ENCODE data around the gene TBC1D2.
A peak's percentile ranks its signal among the peaks of the same experiment; 100 is the strongest.

TBC1D2 gene

GRCh38 chr9:98235126-98235525 lies 20.3 kb downstream of the TBC1D2 start:
- no peaks in the 10 kb centered on the region for H4K20me1 ChIP-seq (ENCODE audit: insufficient read depth, low read length)
- no peaks in the 10 kb centered on the region for H3K36me3 ChIP-seq (ENCODE audit: insufficient read depth, low read length)
- H3K9ac ChIP-seq (ENCODE audit: low read length), result no peak overlapping the region
- no peaks in the 10 kb centered on the region for H3K27me3 ChIP-seq (ENCODE audit: insufficient read depth, low read length)
- no peak overlapping the region for H3K4me3 ChIP-seq (ENCODE audit: low read depth, low read length, poor library complexity, severe bottlenecking)
- H3K9me3 ChIP-seq (ENCODE audit: low read length), result no peaks in the 10 kb centered on the region
- no peak overlapping the region for H3K4me2 ChIP-seq (ENCODE audit: low read length)
- H3K27ac ChIP-seq (ENCODE audit: low read depth, low read length, poor library complexity, severe bottlenecking), result no peak overlapping the region
- no peaks in the 10 kb centered on the region for H3K4me1 ChIP-seq (ENCODE audit: insufficient read depth, low read length, severe bottlenecking)
- no peaks in the 10 kb centered on the region for H3K79me2 ChIP-seq (ENCODE audit: insufficient read depth, low read length)
- TF ChIP-seq, protein P1, sequence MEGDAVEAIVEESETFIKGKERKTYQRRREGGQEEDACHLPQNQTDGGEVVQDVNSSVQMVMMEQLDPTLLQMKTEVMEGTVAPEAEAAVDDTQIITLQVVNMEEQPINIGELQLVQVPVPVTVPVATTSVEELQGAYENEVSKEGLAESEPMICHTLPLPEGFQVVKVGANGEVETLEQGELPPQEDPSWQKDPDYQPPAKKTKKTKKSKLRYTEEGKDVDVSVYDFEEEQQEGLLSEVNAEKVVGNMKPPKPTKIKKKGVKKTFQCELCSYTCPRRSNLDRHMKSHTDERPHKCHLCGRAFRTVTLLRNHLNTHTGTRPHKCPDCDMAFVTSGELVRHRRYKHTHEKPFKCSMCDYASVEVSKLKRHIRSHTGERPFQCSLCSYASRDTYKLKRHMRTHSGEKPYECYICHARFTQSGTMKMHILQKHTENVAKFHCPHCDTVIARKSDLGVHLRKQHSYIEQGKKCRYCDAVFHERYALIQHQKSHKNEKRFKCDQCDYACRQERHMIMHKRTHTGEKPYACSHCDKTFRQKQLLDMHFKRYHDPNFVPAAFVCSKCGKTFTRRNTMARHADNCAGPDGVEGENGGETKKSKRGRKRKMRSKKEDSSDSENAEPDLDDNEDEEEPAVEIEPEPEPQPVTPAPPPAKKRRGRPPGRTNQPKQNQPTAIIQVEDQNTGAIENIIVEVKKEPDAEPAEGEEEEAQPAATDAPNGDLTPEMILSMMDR (IDR thresholded peaks at IDR 0.05; ENCODE audit: low read length), result no peak
- no peak for TF ChIP-seq EZH2 (IDR thresholded peaks at IDR 0.05; ENCODE audit: borderline replicate concordance, low read length)
- H3K9me2 ChIP-seq (ENCODE audit: low read depth, low read length), result no peaks in the 10 kb centered on the region
- H3F3A ChIP-seq (ENCODE audit: insufficient read depth, low read length), result no peaks in the 10 kb centered on the region
- H2AFZ ChIP-seq (ENCODE audit: low read length), result no peak overlapping the region

GRCh38 chr9:98234245-98234825 lies 21.1 kb downstream of the TBC1D2 start:
- no peaks in the 10 kb centered on the region for H4K20me1 ChIP-seq (ENCODE audit: insufficient read depth, low read length)
- no peaks in the 10 kb centered on the region for H3K4me1 ChIP-seq (ENCODE audit: insufficient read depth, low read length, severe bottlenecking)

DNA sequence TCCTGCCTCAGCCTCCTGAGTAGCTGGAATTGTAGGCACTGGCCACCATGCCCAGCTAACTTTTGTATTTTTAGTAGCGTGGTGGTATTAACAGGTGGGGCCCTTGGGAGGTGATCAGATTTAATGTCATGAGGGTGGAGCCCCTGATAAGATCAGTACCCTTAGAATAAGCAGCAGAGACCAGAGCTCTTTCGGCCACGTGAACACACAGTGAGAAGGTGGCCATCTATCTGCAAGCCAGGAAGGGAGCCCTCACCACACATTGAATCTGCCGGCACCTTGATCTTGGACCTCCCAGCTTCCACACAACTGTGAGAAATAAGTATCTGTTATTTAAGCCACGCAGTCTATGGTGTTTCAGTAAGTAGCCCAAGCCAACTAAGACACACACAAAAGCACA lies 22.5 kb downstream of the TBC1D2 start:
- H3K36me3 ChIP-seq (ENCODE audit: insufficient read depth, low read length), result no peaks in the 10 kb centered on the region
- H3K27me3 ChIP-seq (ENCODE audit: insufficient read depth, low read length), result no peaks in the 10 kb centered on the region
- H3K4me1 ChIP-seq (ENCODE audit: insufficient read depth, low read length, severe bottlenecking), result no peaks in the 10 kb centered on the region
- H3F3A ChIP-seq (ENCODE audit: insufficient read depth, low read length), result no peaks in the 10 kb centered on the region
- no peak overlapping the region for H2AFZ ChIP-seq (ENCODE audit: low read length)
- H3K4me2 ChIP-seq (ENCODE audit: low read length), result no peak overlapping the region
- H4K20me1 ChIP-seq (ENCODE audit: insufficient read depth, low read length), result no peaks in the 10 kb centered on the region
- no peak overlapping the region for H3K9ac ChIP-seq (ENCODE audit: low read length)
- TF ChIP-seq, protein P1 (IDR thresholded peaks at IDR 0.05; ENCODE audit: low read length), result no peak
- no peak for TF ChIP-seq EZH2 (IDR thresholded peaks at IDR 0.05; ENCODE audit: borderline replicate concordance, low read length)
- no peak overlapping the region for H3K4me3 ChIP-seq (ENCODE audit: low read depth, low read length, poor library complexity, severe bottlenecking)
- no peak overlapping the region for H3K27ac ChIP-seq (ENCODE audit: low read depth, low read length, poor library complexity, severe bottlenecking)
- no peaks in the 10 kb centered on the region for H3K9me3 ChIP-seq (ENCODE audit: low read length)
- H3K79me2 ChIP-seq (ENCODE audit: insufficient read depth, low read length), result no peaks in the 10 kb centered on the region
- no peaks in the 10 kb centered on the region for H3K9me2 ChIP-seq (ENCODE audit: low read depth, low read length)

More at GRCh38 chr9:98234245-98234825, 21.1 kb downstream of the TBC1D2 start:
- no peaks in the 10 kb centered on the region for H3K9me3 ChIP-seq (ENCODE audit: low read length)
- H3K4me2 ChIP-seq (ENCODE audit: low read length), result no peak overlapping the region
- no peak overlapping the region for H3K27ac ChIP-seq (ENCODE audit: low read depth, low read length, poor library complexity, severe bottlenecking)
- H3K36me3 ChIP-seq (ENCODE audit: insufficient read depth, low read length), result no peaks in the 10 kb centered on the region
- no peak overlapping the region for H3K4me3 ChIP-seq (ENCODE audit: low read depth, low read length, poor library complexity, severe bottlenecking)
- H3K27me3 ChIP-seq (ENCODE audit: insufficient read depth, low read length), result no peaks in the 10 kb centered on the region
- H2AFZ ChIP-seq (ENCODE audit: low read length), result no peak overlapping the region
- no peaks in the 10 kb centered on the region for H3K9me2 ChIP-seq (ENCODE audit: low read depth, low read length)
- H3F3A ChIP-seq (ENCODE audit: insufficient read depth, low read length), result no peaks in the 10 kb centered on the region
- no peaks in the 10 kb centered on the region for H3K79me2 ChIP-seq (ENCODE audit: insufficient read depth, low read length)
- H3K9ac ChIP-seq (ENCODE audit: low read length), result no peak overlapping the region
- TF ChIP-seq, protein P1 (IDR thresholded peaks at IDR 0.05; ENCODE audit: low read length), result peak; percentile 20; the same call in 1 of the 2 replicates
- no peak for TF ChIP-seq EZH2 (IDR thresholded peaks at IDR 0.05; ENCODE audit: borderline replicate concordance, low read length)
